K562 (cell line): ENCODE data around the gene ZNF586. TPM values are rescaled to one million over a fixed set of nuclear protein-coding genes. Genes with fewer than 3 reads are reported as not detected.

Experiments
- ARID1B ChIP-seq: fragments of 450-650 bp; IDR thresholded peaks from 2 replicates; pipeline ENCODE4 v1.6.1; 2016; ENCODE audit warnings: antibody characterized with exemption, mild to moderate bottlenecking, inconsistent platforms
- BACH1 ChIP-seq: fragments of 200-800 bp; sonication (Bioruptor generic); IDR thresholded peaks from 2 replicates; pipeline ENCODE4 v1.6.1; 2016; ENCODE audit warnings: missing genetic modification characterization, missing compliant biosample characterization
- CREB5 ChIP-seq: fragments of 250-450 bp; sonication (Bioruptor Pico); IDR thresholded peaks from 2 replicates; pipeline ENCODE4 v1.5.0; 2020; ENCODE audit warnings: mild to moderate bottlenecking
- DMBX1 ChIP-seq: fragments of 250-450 bp; sonication (Bioruptor Pico); IDR thresholded peaks from 2 replicates; pipeline ENCODE4 v1.8.0; 2022; ENCODE audit warnings: inconsistent platforms, mild to moderate bottlenecking, moderate library complexity, borderline replicate concordance
- GATAD2A ChIP-seq: fragments of 450-650 bp; IDR thresholded peaks from 2 replicates; pipeline ENCODE4 v1.6.1; 2017
- KDM5B ChIP-seq: fragments of 200-600 bp; sonication (generic); IDR thresholded peaks from 2 replicates; pipeline ENCODE4 v1.6.1; 2012; ENCODE audit warnings: low read depth, mild to moderate bottlenecking, moderate library complexity, low read length, control low read depth, inconsistent platforms; ENCODE audit not compliant: insufficient replicate concordance
- MAFF ChIP-seq: IDR thresholded peaks from 2 replicates; pipeline ENCODE4 v1.6.1; 2012; ENCODE audit warnings: low read length, improper control_type of control experiment
- PCBP1 ChIP-seq: fragments of 200-400 bp; formaldehyde crosslinking; IDR thresholded peaks from 2 replicates; pipeline ENCODE4 v1.6.1; 2018; ENCODE audit warnings: mild to moderate bottlenecking, low read depth, low read length; ENCODE audit not compliant: poor library complexity, severe bottlenecking
- POLR2AphosphoS5 ChIP-seq: IDR thresholded peaks from 2 replicates; pipeline ENCODE4 v1.6.1; 2011; ENCODE audit warnings: mild to moderate bottlenecking, low read depth, low read length, moderate library complexity; ENCODE audit not compliant: control insufficient read depth, insufficient read depth
- ZNF277 ChIP-seq: fragments of 250-450 bp; sonication (Bioruptor Pico); IDR thresholded peaks from 2 replicates; pipeline ENCODE4 v1.8.0; 2022; ENCODE audit warnings: inconsistent platforms, mild to moderate bottlenecking, moderate library complexity, borderline replicate concordance
- ZNF395 ChIP-seq: fragments of 200-800 bp; sonication (Bioruptor generic); IDR thresholded peaks from 2 replicates; pipeline ENCODE4 v1.6.1; 2017; ENCODE audit warnings: missing genetic modification characterization, missing compliant biosample characterization
- ZNF407 ChIP-seq: fragments of 450-650 bp; IDR thresholded peaks from 2 replicates; pipeline ENCODE4 v1.6.1; 2016; ENCODE audit warnings: low read depth
- ZNF436 ChIP-seq: fragments of 250-450, 450-650 bp; sonication (Bioruptor Pico); formaldehyde crosslinking; IDR thresholded peaks from 2 replicates; pipeline ENCODE4 v1.7.0; 2020; ENCODE audit warnings: mild to moderate bottlenecking
- ZNF655 ChIP-seq: fragments of 250-450 bp; sonication (Bioruptor Pico); IDR thresholded peaks from 2 replicates; pipeline ENCODE4 v1.5.0; 2021
- polyA plus RNA-seq, 8 experiments: library from polyadenylated mRNA; depleted of rRNA in 4 of 8; stranded (reverse) in 5 of 8; unstranded in 3 of 8; fragments of >200 nt; fragmentation: Nextera tagmentation in 2 of 8; fragmentation: Illumina TruSeq in 1 of 8; extraction: Ambion mirVana in 2 of 8; extraction: Trizol in 1 of 8; gene quantifications; 2 replicates each; pipeline versions ENCODE4 v1.2.1 to v1.2.3, GENCODE V29; 2011 to 2014; ENCODE audit warnings: inconsistent platforms in 1 of 8, missing spikeins in 1 of 8
- total RNA-seq, 7 experiments: library from RNA; depleted of rRNA in 6 of 7; stranded (reverse); fragments of >200 nt in 6 of 7; fragmentation: Illumina TruSeq in 2 of 7; extraction: Trizol in 2 of 7; gene quantifications; 2 replicates each; pipeline versions ENCODE4 v1.2.1 to v1.2.3, GENCODE V29; 2011 to 2021; ENCODE audit warnings: low replicate concordance in 1 of 7

ZNF586 gene
- total and polyA plus RNA-seq, 9 of the 15 experiments (the other 6 are each of a cell fraction or from before 2014, with no cell fraction given): 2.5 to 12.6 (median 8.4) TPM

GRCh38 chr19:57757941-57758340 is 11.5 kb upstream of the ZNF586 start (continued):
- TF ChIP-seq ZNF407 (no peak), CREB5 (CRISPR knock-in tag) (no peak), BACH1 (tag) (no peak), DMBX1 (no peak), ARID1B (no peak), GATAD2A (no peak), ZNF436 (CRISPR knock-in tag) (no peak), KDM5B (no peak), ZNF655 (CRISPR knock-in tag) (no peak), PCBP1 (no peak), ZNF395 (CRISPR knock-in tag) (no peak), MAFF (peak; percentile 4; the same call in 1 of the 2 replicates), ZNF277 (CRISPR knock-in tag) (no peak), POLR2AphosphoS5 (no peak)
